ENCODE data around the gene PRX.

DNA sequence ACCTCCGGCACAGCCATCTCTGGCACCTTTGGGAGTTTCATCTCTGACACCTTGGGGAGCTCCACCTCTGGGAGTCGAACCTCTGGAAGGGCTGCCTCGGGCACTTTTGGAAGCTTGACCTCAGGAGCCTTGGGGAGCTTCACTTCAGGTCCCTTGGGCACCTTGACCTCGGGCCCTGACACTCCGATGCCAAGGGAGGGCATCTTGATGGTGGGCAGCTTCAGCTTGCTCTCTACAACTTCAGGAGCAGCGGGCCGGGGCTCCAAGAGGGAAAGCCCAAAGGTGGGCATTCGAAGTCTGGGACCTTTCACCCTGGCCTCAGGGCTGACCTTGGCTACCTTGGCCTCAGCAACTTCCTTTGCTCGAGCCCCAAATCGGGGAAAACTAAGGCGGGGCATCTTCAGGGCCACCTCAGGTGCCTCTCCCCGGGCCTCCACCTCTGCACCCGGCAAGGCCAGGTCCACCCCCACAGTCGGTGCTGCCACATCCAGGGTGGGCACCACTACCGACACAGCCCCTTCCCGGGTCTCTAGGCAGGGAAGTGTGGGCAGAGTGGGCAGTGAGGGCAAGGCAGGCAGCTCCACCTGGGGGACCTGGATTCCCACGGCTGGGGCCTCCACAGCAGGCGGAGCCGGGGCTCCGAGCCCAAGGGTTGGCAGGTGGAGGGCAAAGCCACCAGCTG is 16.2 kb downstream of the PRX start:
- TF ChIP-seq GATA2 (IDR thresholded peaks at IDR 0.05; ENCODE audit: low read depth, low read length) (no peak), GATA3 (IDR thresholded peaks at IDR 0.05; ENCODE audit: low read depth, low read length) (no peak)
